Activated naive CD4-positive, alpha-beta T cell (primary cell): ENCODE measurements around the gene TRIM26.
"Not testable (repeated sequence)": the region's sequence is repeated elsewhere in the genome, so short reads cannot be mapped to it uniquely, and the experiment has no call there.

ENCODE experiments used
- DNase-seq, 4 experiments: peaks; one replicate each; lab custom pipeline; 2025; lab: John Stamatoyannopoulos, UW

TRIM26 gene

GRCh38 chr6:30152910-30153610 is 60.1 kb downstream of the TRIM26 start:
- no peak for DNase-seq

DNA sequence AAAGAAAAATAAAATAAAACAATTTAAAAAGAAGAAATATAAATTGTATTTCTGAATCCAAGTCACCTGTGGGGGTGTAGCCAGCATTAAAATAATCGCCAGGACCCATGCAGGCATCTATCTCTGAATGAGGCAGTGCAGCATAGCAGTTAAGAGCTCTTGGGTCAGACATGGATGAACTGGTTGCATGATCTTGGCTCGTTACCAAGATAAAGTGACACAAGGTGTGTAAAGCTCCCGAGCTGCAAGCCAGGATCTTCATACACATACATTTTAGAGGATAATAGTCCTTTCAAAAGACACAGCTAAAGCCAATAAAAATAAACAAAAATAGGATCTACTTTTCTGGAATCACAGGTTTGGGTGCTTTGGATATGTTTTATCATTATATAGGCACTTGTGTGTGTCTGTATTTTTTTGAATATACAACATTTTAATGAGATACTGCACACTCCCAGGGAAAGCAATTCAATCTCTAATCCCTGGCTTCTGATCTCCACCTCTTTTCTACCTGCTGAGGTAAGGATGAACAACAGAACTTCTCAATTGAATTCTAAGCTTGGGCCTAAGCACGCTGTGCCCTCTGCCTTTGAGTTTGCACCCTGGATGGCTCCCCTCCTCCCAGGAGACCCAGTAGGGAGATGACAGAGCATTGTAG is 61.1 kb downstream of the TRIM26 start:
- DNase-seq, result no peak

DNA sequence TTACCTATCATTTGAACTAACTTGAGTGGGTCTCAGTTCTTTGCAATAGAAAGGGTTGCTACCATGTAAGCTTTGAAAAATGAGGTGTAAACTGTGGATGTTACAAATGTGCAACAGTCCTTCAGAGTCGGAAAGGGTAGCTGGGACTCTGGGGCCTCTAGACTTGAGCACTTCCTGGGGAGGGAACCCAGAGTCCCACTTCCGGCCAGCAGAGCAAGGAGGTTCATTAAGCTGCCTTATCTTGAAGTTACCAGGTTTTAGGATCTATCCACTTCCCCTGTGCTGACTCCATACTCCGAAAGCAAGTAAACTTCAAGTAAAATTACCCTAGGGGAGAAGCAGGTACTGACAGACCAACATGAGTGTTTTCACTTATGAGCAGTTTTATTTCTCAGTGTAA is 61.6 kb downstream of the TRIM26 start:
- DNase-seq, result no peak

DNA sequence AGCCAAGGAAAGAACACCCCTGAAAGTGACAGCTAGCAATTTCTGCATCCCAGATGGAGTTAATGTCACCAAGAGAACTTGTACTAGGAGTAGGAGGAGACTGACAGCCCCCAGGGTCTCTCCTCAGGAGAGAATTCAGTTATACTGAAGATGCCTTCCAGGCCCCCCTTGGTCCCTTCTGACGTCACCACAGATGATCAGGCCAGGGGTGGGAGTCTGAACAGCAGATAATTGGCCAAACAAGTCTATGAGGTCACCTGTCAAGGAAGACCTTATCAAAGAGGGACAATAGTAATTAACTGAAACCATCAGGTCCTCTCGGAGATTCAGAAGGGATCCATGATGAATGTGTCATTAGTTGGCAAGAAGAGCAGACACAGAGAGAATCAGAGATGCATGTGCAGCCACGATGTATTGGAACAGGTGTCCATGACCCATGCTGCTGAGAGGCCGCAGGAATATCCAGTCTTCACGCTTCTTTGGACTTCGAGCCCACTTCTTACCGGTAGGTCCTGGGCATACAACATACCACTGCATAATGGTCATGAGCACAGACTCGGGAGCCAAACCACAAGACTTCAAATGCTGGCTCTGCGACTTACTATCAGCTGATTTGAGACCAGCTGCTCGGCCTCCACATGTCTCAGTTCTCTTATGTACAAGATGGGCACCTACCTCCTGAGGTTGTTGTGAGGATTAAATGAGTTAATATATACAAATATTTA is 62.4 kb downstream of the TRIM26 start:
- DNase-seq, result no peak

DNA sequence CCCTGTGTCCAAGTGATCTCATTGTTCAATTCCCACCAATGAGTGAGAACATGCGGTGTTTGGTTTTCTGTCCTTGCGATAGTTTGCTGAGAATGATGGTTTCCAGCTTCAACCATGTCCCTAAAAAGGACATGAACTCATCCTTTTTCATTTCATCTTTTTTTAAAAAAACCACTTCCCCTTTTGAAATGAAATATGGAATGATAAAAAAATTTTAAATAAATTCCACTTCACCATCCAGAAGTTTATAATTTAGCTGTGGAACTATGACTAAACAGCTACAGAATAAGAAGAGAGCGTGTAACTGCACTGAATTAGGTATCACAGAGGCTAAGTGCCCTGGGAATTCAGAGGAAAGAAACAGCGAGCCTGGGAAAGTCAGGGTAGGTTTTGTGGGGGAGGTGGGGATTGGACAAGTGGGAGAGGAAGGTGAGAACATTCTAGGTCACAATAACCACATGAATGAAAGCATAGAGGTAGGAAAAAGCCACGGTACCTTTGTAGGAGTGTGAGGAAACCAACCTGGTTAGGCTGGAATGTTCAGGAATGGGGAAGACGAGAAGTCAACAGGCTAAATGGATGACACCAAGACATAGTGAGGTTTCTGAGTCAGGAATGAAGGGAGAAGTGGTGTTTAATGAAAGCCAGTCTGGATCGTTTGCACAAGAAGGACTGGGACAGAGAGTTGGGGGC is 63.2 kb downstream of the TRIM26 start:
- DNase-seq, result no peak

DNA sequence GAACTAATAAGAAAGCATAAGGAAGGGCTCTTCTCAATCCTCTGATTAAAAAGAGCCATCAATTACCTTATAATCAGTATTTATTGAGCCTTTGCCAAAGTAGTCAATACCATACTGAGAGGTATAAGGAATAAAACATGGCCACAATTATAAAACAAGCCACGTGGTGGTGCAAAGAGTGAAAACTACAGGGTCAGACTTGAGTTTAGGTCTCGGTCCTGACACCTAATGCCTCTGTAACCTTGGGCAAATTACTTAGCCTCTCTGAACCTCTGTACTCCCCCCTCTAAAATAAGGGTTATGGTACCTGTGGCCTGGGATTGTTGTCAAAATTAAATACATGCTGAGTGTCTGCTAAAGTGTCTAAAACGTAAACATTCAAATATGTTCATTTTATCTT is 64.0 kb downstream of the TRIM26 start:
- DNase-seq, result no peak

GRCh38 chr6:30147096-30147495 is 66.1 kb downstream of the TRIM26 start:
- DNase-seq, result no peak

GRCh38 chr6:30145818-30146217 is 67.4 kb downstream of the TRIM26 start:
- DNase-seq, result no peak

- DNase-seq, result no peak
Observed at GRCh38 chr6:30144811-30145210, 68.4 kb downstream of the TRIM26 start.

GRCh38 chr6:30143780-30144179 is 69.4 kb downstream of the TRIM26 start:
- DNase-seq, result no peak

- DNase-seq, result no peak
Observed at GRCh38 chr6:30142665-30143064, 70.5 kb downstream of the TRIM26 start.

- not testable (repeated sequence) for DNase-seq
Observed at GRCh38 chr6:30140240-30140639, 73.0 kb downstream of the TRIM26 start.

DNA sequence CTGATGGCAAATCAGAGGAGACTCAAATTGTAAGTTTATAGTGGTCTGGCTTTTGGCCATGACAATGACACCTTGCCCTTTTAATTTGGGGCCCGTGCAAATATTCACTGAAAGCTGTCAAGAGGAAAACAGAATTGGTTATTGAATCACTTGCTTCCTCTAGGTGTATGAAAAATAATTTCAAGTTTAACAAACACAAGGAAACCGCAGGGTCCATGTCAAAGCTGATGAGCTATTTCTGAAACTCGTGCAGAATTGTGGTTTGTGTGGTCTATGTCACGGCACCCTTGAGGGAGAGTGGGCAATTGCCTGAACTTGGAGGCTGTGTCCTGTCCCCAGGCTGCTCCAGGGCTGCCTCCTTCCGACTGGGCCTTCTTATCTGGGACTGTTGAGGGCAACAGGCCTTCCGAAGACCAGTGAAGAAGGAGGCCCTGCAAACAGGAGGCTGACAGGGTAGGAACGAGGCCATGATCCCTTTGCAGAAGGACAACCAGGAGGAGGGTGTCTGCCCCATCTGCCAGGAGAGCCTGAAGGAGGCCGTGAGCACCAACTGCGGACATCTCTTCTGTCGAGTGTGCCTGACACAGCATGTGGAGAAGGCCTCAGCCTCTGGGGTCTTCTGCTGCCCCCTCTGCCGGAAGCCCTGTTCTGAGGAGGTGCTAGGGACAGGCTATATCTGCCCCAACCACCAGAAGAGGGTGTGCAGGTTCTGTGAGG is 76.5 kb downstream of the TRIM26 start:
- no peak for DNase-seq

- DNase-seq, result no peak
Observed at GRCh38 chr6:30135757-30136156, 77.4 kb downstream of the TRIM26 start, which contains the start of gene TRIM40. TRIM40 (plus strand) TSS chr6:30136140; CDS start chr6:30137037, 897 bp downstream.

DNA sequence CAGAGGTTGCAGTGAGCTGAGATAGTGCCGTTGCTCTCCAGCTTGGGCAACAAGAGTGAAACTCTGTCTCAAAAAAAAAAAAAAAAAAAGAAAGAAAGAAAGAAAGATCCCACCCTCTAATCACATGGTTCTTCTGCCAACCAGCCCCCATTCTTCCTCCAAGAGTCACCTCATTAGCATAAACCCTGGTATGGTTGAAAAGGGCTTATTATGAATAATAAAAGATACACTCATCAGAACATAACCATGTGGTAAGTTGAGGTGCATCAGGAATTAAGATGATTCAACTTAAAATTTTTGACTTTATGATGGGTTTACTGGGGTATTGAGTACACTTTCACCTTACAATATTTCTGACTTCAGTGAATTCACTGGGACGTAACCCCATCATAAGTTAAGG is 78.1 kb downstream of the TRIM26 start:
- DNase-seq, result no peak
